ENCODE results near the gene CDH16.
"Not testable (repeated sequence)": the region's sequence is repeated elsewhere in the genome, so short reads cannot be mapped to it uniquely, and the experiment has no call there.

DNA sequence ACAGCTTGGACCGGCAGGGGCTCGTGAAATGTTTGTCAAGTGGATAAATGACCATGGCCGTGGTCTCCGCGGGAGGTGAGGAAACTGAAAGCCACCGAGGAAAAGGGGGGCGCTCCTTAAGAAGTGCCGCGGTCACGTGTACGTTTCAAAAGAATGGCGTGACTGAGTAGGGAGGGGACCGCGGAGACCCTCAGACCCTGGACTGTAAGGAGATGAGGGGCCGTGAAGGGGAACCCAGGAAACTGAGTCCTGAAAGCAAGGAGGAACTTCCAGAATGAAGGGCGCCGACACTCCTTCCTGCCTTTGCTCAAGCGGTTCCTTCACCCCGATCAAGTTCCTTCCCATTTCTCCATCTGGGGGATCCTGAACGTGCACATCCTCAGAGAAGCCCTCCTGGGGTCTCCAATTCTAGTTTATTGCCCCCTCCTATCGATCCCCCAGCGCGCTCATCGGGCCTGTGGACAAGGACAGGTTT lies 16.2 kb upstream of the CDH16 start:
- TF ChIP-seq, protein P1, sequence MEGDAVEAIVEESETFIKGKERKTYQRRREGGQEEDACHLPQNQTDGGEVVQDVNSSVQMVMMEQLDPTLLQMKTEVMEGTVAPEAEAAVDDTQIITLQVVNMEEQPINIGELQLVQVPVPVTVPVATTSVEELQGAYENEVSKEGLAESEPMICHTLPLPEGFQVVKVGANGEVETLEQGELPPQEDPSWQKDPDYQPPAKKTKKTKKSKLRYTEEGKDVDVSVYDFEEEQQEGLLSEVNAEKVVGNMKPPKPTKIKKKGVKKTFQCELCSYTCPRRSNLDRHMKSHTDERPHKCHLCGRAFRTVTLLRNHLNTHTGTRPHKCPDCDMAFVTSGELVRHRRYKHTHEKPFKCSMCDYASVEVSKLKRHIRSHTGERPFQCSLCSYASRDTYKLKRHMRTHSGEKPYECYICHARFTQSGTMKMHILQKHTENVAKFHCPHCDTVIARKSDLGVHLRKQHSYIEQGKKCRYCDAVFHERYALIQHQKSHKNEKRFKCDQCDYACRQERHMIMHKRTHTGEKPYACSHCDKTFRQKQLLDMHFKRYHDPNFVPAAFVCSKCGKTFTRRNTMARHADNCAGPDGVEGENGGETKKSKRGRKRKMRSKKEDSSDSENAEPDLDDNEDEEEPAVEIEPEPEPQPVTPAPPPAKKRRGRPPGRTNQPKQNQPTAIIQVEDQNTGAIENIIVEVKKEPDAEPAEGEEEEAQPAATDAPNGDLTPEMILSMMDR (IDR thresholded peaks at IDR 0.05): not testable (repeated sequence)
- TF ChIP-seq POLR2A, POLR2AphosphoS5, EP300 (IDR thresholded peaks at IDR 0.05): not testable (repeated sequence)
